Breast epithelium (tissue), 4 donors: ENCODE measurements around the gene FMNL2. TPM values are rescaled to one million over a fixed set of nuclear protein-coding genes. Genes with fewer than 3 reads are reported as not detected.

Experiments
- DNase-seq, 2 donors: peaks; one replicate each; pipeline ENCODE4 v3.0.0-alpha.2; 2019; ENCODE audit warnings: low spot score in 2 of 2
- H3K27ac ChIP-seq, 2 donors: fragments of 200-600 bp; sonication (generic) in 1 of 2; one replicate each; pipeline ENCODE4 v1.5.1; 2016 to 2019; ENCODE audit warnings: mild to moderate bottlenecking in 1 of 2
- H3K27me3 ChIP-seq, 2 donors: fragments of 200-600 bp; sonication (generic) in 1 of 2; one replicate each; pipeline versions ENCODE4 v1.5.1 to v1.6.0; 2017 to 2019; ENCODE audit warnings: control low read depth in 1 of 2, mild to moderate bottlenecking in 1 of 2
- H3K36me3 ChIP-seq: fragments of 200-600 bp; one replicate; pipeline ENCODE4 v1.5.1; 2019
- H3K4me1 ChIP-seq, 2 donors: fragments of 200-600 bp; sonication (generic); one replicate each; pipeline ENCODE4 v1.5.1; 2016 to 2019; ENCODE audit warnings: control low read depth in 1 of 2
- H3K4me3 ChIP-seq, 3 donors: fragments of 200-600 bp; sonication (generic); 1 replicate in 2 of 3; 2 replicates in 1 of 3; pipeline ENCODE4 v1.5.1; 2016 to 2019; ENCODE audit warnings: mild to moderate bottlenecking in 3 of 3, moderate library complexity in 2 of 3
- H3K9me3 ChIP-seq, 2 donors: fragments of 200-600 bp; sonication (generic) in 1 of 2; one replicate each; pipeline ENCODE4 v1.5.1; 2016 to 2019; ENCODE audit warnings: control low read depth in 1 of 2
- POLR2A ChIP-seq: fragments of 450-650 bp; IDR thresholded peaks from one replicate; pipeline ENCODE4 v1.6.1; 2016; ENCODE audit warnings: antibody characterized with exemption, mild to moderate bottlenecking, moderate library complexity
- POLR2AphosphoS5 ChIP-seq, 3 donors: sonication (generic); formaldehyde crosslinking; IDR thresholded peaks; one replicate each; pipeline ENCODE4 v1.6.1; 2017; ENCODE audit warnings: antibody characterized with exemption in 3 of 3
- intact Hi-C: fragments of 100-400 bp; cut with DNase I; formaldehyde crosslinking; loops from one replicate; pipeline ENCODE4 v1.15.1; 2023; ENCODE audit warnings: low total_unique reads
- total RNA-seq, 3 donors: library from RNA; depleted of rRNA; stranded (reverse); fragments of >200 nt; gene quantifications; one replicate each; pipeline ENCODE4 v1.1.0, GENCODE V29; 2016
- TF ChIP-seq, protein P1 (sequence below), 3 donors: fragments of 450-650 bp; IDR thresholded peaks; one replicate each; pipeline ENCODE4 v1.5.1; 2016 to 2017; ENCODE audit warnings: antibody characterized with exemption in 3 of 3, mild to moderate bottlenecking in 3 of 3, moderate library complexity in 3 of 3

Gene FMNL2
- total RNA-seq, 3 donors from 2014 or later, result 36.1 to 78.1 (median 40.0) TPM

DNA sequence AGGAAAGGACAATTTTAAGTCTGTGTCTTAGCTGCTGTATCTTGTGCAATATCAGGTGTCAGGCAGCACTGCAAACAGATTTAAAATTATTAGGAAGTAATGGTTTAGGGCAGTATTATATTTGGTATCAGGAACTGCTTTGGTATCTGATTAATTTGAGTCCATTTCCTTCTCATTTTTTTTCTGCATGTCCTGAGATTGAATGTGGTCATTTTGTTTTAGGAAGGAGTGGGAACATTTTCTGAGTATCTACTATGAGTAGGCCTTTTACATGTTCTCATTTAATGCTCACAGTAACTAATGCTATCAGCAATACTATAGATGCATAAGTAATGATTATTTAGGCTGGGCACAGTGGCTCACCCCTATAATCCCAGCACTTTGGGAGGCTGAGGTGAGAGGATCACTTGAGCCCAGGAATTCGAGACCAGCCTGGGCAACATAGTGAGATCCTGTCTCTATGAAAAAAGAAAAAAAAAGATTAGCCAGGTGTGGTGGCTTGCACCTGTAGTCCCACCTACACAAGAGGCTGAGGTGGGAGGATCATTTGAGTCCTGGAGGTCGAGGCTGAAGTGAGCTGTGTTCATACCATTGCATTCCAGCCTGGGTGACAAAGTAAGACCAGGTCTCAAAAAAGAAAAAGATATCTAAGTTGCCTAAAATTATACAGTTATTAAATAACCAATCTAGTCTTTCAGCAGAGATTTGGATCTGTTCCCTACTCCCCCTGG lies 4.7 kb downstream of the FMNL2 start:
- intact Hi-C loops, result no loop called here
- no peak overlapping the region for H3K4me3 ChIP-seq
- no peaks in the 10 kb centered on the region for H3K36me3 ChIP-seq
- no peaks in the 10 kb centered on the region for H3K4me1 ChIP-seq
- no peak for DNase-seq
- H3K27me3 ChIP-seq, result no peaks in the 10 kb centered on the region
- TF ChIP-seq, protein P1, sequence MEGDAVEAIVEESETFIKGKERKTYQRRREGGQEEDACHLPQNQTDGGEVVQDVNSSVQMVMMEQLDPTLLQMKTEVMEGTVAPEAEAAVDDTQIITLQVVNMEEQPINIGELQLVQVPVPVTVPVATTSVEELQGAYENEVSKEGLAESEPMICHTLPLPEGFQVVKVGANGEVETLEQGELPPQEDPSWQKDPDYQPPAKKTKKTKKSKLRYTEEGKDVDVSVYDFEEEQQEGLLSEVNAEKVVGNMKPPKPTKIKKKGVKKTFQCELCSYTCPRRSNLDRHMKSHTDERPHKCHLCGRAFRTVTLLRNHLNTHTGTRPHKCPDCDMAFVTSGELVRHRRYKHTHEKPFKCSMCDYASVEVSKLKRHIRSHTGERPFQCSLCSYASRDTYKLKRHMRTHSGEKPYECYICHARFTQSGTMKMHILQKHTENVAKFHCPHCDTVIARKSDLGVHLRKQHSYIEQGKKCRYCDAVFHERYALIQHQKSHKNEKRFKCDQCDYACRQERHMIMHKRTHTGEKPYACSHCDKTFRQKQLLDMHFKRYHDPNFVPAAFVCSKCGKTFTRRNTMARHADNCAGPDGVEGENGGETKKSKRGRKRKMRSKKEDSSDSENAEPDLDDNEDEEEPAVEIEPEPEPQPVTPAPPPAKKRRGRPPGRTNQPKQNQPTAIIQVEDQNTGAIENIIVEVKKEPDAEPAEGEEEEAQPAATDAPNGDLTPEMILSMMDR (IDR thresholded peaks at IDR 0.05), result no peak
- TF ChIP-seq POLR2AphosphoS5 (IDR thresholded peaks at IDR 0.05) (no peak), POLR2A (no peak)
- no peak overlapping the region for H3K27ac ChIP-seq
- no peaks in the 10 kb centered on the region for H3K9me3 ChIP-seq

DNA sequence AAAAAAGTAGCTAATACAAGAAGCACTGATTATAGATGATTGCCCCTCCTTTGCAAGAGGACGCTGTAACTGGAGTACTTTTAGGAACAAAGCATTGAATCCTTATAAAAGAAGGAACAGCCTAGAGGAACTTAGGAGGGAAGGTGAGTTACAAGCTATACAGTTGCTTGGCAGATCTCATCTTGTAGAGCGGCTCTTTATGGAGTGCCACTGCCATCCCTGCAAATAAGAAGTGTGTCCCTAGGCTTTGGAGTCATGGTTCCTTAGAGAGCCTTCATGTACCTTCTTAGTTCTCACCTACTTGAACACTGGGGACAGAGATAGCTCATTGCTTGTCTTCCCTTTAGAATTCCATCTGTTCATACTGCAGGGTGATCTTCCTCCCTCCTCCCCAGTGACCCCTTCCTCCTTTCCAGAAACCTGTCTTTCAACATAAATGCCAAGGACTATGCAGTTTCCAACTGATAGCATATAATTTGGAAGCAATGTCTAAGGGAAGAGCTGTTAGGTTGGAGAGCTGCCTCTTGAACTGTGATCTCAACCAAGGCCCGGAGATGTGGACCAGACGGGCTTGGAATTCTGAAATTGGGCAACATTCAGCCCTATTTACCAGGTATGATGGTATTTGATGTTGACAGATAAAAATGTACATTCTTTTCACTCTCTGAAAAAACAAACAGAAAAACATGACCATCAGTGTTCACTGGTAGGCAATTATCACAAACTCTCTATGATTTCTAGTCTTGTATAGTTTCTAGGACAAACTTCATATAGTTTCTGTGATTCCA lies 7.5 kb downstream of the FMNL2 start:
- Histone ChIP-seq H3K27me3 (no peaks in the 10 kb centered on the region), H3K4me3 (no peak overlapping the region), H3K4me1 (no peaks in the 10 kb centered on the region), H3K27ac (no peak overlapping the region), H3K9me3 (no peaks in the 10 kb centered on the region), H3K36me3 (no peaks in the 10 kb centered on the region)
- intact Hi-C loops, result no loop called here
- no peak for DNase-seq
- TF ChIP-seq POLR2A (no peak), POLR2AphosphoS5 (IDR thresholded peaks at IDR 0.05) (no peak)
- TF ChIP-seq, protein P1 (IDR thresholded peaks at IDR 0.05), result no peak

DNA sequence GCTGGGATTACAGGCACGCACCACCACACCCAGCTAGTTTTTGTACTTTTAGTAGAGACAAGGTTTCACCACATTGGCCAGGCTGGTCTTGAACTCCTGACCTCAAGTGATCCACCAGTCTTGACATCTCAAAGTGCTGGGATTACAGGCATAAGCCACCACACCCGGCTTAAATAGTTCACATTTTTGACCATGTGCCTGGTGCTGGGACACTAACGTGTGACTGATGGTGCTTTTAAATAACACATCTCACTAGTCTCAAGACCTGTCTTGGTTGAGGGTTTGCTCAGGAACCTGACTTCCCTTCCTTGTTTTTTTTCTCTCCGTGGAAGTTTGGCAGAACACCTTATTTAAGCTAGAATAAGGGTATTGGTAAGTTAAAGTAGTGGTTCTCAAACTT lies 8.5 kb downstream of the FMNL2 start:
- H3K36me3 ChIP-seq, result no peaks in the 10 kb centered on the region
- H3K9me3 ChIP-seq, result no peaks in the 10 kb centered on the region
- no peak for DNase-seq
- TF ChIP-seq, protein P1 (IDR thresholded peaks at IDR 0.05), result no peak
- no peak for TF ChIP-seq POLR2AphosphoS5 (IDR thresholded peaks at IDR 0.05)
- TF ChIP-seq POLR2A, result no peak
- H3K27me3 ChIP-seq, result no peaks in the 10 kb centered on the region
- H3K27ac ChIP-seq, result no peak overlapping the region
- intact Hi-C loops, result no loop called here
- no peak overlapping the region for H3K4me3 ChIP-seq
- no peaks in the 10 kb centered on the region for H3K4me1 ChIP-seq

DNA sequence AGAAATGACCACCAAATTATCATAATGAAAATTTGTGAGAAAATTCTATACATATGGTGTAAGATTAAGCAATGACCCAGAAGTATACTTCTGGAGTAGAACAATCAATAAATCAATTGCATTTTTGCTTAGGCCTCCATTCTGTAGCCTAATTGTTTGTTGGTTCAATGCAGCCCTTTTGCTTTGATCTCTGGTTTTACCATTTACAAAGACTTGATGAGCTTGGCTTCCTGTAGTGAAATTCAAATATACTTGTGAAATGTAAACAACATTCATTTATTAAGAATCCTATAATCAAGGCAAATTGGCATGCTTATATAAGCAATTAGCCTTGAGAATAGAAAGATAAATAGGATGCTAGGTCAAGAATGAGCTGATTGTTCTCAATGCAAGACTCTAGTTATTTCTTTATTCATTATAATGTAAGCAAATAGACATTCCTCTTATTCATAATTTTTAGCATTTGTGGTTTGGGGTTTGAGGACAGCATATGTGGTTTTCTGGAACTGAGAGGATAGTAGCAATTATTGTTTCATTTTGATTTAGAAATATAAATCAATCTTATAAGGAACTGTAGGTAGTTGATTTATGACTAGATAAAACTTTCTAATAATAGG lies 9.7 kb downstream of the FMNL2 start:
- DNase-seq, result no peak
- H3K27me3 ChIP-seq, result no peaks in the 10 kb centered on the region
- H3K4me3 ChIP-seq, result no peak overlapping the region
- intact Hi-C loops, result no loop called here
- no peaks in the 10 kb centered on the region for H3K9me3 ChIP-seq
- TF ChIP-seq, protein P1 (IDR thresholded peaks at IDR 0.05), result no peak
- TF ChIP-seq POLR2A, result no peak
- no peaks in the 10 kb centered on the region for H3K4me1 ChIP-seq
- no peak overlapping the region for H3K27ac ChIP-seq
- H3K36me3 ChIP-seq, result no peaks in the 10 kb centered on the region

DNA sequence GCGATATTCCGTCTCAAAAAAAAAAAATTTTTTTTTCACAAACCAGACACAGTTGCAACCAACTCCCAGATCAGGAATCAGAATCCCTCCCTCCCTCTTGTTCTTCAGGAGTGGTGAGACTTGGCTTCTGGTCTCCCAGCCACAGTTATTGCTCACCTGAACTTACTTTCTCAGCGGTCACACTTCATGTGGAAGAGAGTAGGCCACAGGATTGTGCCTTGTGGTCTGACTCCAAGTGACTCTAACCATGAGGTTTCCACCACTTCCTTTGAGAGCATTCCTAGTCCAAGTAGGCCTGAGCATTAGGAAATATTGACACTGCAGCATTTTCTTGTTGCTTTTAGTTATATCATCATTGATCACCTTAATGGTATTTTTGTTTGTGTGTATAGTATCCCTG lies 12.1 kb downstream of the FMNL2 start:
- intact Hi-C loops, result no loop called here
- no peaks in the 10 kb centered on the region for H3K4me1 ChIP-seq
- TF ChIP-seq, protein P1 (IDR thresholded peaks at IDR 0.05), result no peak
- TF ChIP-seq POLR2AphosphoS5 (IDR thresholded peaks at IDR 0.05) (no peak), POLR2A (no peak)

More for the DNA sequence above, 12.1 kb downstream of the FMNL2 start:
- Histone ChIP-seq H3K27me3 (no peaks in the 10 kb centered on the region), H3K9me3 (no peaks in the 10 kb centered on the region), H3K4me3 (no peak overlapping the region), H3K27ac (no peak overlapping the region), H3K36me3 (no peaks in the 10 kb centered on the region)
- no peak for DNase-seq
